HPDE6-E6E7 (cell line): Measurements from ENCODE around the gene DTD2.
"Not testable (repeated sequence)": the region's sequence is repeated elsewhere in the genome, so short reads cannot be mapped to it uniquely, and the experiment has no call there.

ENCODE experiments used
- DNase-seq: peaks from one replicate; pipeline ENCODE4 v3.0.0; 2011; ENCODE audit warnings: missing footprints; ENCODE audit errors: extremely low spot score

Gene DTD2

DNA sequence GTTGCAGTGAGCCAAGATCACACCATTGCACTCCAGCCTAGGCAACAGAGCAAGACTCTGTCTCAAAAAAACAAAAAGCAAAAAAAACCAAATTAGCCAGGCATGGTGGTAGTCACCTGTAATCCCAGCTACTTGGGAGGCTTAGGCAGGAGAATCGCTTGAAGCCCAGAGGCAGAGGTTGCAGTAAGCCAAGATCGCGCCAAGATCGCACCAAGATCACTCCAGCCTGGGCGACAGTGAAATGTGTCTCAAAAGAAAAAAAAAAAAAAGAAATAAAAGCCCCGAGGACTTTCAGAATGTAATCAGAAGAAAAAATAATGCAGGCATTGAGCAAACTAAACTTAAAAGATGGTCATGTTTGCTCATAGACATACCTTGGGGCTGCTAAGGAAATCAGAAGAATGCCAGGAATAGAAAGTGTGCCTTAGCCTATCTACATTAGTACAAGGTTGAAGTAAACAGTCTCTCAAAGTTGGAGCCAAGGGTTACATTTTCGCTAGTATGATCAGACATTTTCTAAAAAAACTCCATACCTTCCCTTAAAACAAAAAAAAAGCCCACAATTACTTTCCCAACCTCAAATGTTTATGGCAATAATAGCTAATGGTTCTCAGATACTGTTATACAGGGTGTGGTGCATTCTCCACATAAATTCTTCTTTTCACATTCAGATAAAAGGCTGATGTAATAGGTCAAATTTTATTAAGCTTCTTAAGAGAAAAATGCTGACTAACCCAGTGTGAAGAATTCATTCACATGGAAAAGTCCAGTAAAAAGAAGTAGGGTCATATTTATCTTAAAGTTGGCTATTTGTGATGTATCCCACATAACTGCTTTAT, 15.8 kb downstream of the DTD2 start:
- DNase-seq: no peak

DNA sequence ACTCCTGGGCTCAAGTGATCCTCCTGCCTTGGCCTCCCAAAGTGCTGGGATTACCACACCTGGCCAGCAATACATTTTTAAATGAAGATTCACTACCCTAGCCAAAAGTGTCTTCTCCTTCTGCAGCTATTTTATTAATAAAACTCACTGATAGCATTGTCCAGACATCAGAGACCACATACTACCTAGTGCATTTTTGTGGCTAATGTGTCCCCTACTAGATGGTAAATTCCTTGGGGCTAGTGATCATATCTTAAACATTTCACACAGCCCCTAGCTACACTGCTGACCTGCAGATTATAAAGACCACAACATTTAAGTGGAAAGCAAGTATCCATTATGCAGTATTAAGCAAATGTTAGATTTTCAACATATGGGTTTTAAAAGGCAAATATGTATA, 17.0 kb downstream of the DTD2 start:
- no peak for DNase-seq

DNA sequence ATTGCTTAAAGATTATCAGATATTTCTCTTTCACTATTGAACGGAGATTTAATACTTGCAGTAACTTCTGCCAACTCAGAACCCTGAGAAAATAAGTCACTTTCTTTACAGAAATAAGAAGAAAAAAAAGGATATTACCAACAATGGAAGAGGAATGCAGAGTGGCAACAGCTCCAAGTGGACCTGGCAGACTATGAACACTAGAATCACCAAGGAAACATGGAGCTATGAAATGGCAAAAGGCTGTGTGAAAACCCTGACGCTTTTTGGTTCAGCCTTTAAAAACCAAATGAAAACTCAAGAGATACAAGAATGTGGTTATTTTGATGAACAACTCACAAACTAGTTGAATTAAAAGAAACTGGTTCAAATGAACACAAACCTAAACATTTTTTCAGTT, 17.7 kb downstream of the DTD2 start:
- DNase-seq: no peak

DNA sequence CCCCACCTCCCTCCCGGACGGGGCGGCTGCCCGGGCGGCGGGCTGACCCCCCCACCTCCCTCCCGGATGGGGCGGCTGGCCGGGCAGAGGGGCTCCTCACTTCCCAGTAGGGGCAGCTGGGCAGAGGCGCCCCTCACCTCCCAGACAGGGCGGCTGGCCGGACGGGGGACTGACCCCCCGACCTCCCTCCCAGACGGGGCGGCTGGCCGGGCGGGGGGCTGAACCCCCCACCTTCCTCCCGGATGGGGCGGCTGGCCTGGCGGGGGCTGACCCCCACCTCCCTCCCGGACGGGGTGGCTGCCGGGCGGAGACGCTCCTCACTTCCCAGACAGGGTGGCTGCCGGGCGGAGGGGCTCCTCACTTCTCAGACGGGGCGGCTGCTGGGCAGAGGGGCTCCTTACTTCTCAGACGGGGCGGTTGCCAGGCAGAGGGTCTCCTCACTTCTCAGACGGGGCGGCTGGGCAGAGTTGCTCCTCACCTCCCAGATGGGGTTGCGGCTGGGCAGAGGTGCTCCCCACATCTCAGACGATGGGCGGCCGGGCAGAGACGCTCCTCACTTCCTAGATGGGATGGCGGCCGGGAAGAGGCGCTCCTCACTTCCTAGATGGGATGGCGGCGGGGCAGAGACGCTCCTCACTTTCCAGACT, 20.1 kb downstream of the DTD2 start:
- DNase-seq: not testable (repeated sequence)

DNA sequence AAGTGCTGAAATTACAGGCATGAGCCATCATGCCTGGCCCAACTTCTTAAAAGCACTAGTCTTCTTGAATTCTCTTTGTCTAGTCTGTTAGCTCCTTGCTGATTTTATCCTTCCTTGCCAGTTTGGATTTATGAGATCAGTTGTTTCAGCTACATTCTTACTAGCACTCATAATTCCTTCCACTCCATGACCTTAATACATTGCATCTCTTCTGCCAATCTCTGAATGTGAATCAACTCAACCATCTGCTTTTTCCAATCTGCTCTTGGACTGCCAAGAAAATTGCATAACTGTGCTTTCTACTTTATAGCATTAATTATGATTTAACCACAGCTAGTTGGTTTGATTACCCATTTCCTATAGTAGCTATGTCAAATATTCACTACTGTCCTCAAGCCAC, 22.0 kb downstream of the DTD2 start:
- DNase-seq: no peak

DNA sequence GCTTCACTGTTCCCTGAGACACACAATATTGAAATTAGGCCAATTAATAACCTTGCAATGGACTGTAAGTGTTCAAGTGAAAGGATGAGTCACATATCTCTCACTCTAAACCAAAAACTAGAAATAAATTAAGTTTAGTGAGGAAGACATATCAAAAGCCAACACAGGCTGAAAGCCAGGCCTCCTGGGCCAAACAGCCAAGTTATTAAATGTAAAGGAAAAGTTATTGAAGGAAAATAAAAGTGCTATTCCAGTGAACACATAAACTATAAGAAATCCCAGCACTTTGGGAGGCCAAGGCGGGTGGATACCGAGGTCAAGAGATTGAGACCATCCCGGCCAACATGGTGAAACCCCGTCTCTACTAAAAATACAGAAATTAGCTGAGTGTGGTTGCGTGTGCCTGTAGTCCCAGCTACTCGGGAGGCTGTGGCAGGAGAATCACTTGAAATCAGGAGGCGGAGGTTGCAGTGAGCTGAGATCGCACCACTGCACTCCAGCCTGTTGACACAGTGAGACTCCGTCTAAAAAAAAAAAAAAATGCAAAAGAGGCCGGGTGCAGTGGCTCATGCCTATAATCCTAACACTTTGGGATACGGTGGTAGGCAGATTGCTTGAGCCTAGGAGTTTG, 26.6 kb downstream of the DTD2 start:
- DNase-seq: no peak

DNA sequence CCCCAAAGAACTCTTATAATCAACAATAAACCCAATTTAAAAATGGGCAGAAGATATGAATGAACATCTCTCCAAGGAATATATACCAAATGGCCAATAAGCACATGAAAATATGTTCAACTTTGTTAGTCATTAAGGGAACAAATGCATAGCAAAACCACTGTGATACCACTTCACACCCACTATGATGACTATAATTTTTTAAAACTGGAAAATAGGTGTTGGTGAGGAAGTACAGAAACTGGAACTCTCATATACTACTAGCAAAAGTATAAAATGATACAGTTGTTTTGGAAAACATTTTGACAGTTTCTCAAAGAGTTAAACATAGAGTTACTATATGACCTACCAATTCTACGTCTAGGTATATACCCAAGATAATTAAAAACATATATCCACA, 27.5 kb downstream of the DTD2 start:
- no peak for DNase-seq

DNA sequence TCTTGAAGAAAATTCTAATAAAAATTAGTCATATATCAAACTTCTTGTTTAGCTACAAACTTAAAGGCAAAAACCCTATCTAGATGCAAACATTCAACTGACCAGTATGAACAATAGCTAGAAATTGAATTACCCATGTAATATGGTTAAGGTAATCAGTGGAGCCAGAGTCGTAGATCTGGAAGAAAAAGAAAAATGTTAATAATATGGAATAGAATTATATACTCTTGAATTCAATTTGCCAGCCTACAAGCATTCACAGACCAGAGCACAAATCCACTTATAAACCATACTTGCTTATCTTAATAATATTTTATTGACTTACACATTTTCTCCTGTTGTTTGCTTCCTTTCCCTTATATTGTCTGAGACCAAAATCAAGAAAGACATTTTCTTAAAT, 29.3 kb downstream of the DTD2 start:
- no peak for DNase-seq

GRCh38 chr14:31426663-31427062, 30.6 kb downstream of the DTD2 start:
- DNase-seq: no peak

DNA sequence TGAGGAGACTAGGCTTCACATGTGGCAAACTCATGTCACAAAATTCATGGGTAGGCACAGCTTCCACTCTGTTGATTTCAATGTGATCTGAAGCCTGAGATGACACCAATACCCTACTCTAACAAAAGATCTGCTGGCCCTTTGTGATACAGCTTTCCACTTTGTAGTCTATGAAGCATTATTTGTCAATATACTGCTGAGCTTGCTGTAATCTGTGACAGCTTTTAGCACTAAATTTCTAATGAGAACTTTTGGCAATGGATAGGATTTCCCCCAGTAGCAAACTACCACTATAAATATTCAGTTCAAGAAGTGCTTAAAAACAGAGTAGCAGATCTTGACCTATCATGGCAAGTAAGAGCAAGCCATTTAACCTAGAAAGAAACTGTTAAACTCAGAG, 31.4 kb downstream of the DTD2 start:
- no peak for DNase-seq

DNA sequence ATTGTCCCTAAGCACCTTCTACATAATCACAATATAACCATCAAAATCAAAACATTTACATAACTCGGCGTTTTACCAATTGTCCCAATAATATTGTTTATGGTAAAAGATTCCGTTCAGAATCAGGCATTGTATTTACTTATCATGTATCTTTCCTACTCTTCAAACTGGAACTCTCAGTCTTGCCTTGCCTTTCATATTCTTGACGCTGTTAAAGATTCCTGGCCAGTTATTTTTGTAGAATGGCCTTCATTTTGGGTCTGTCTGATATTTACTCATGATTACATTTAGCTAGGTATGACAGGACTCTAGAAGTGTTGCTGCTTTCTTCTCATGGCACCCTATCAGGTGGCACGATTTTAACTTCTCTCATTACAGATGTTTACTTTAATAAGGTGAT, 36.1 kb downstream of the DTD2 start:
- DNase-seq: no peak

- peak; percentile 88 for DNase-seq
These were observed 36.8 kb downstream of the DTD2 start, which contains the start of gene HEATR5A for GRCh38 chr14:31420319-31421111. Gene HEATR5A, minus strand, starts transcription at chr14:31420550. Its CDS starts 17,575 bp downstream, at chr14:31402975.

DNA sequence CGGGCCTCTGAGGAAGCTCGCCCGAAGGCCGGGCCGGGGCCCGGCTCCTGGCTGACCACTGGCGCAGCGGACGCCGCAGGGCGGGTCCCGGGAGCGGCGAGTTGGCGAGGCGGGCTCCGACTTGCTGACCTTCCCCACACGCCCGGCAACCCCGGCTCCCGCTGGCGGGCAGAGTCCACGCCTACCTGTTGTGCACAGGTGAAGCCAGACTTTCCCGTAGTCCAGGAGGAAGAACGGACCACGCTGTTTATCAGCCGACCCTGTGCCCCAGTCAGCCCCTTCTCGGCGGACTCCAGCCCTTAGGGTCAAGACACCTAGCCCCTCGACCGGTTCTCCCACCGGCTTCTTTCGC, 37.4 kb downstream of the DTD2 start:
- DNase-seq: peak; percentile 44

GRCh38 chr14:31419179-31419966, 37.9 kb downstream of the DTD2 start:
- DNase-seq: no peak

DNA sequence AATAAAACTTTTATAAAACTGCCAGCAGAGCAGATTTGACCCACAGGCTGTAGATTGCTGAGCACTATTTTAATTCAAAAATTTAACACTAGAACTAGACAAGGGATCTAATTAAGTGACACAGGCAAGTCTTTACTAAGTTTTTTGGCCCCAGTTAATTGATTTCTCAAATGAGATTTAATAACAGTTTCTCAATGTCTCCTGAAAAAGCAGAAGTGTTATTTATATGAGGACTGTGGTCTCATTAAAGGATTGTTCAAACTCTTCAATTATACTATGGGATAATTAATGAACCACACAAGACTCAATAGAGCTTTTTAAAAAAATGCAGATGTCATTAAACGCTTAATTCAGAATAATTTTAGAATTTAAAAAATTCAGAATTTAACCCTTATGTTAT, 38.9 kb downstream of the DTD2 start:
- no peak for DNase-seq

- DNase-seq: no peak
These were observed 43.0 kb downstream of the DTD2 start for GRCh38 chr14:31414190-31414833.

GRCh38 chr14:31411218-31411727, 46.0 kb downstream of the DTD2 start:
- DNase-seq: no peak

GRCh38 chr14:31410048-31410650, 47.2 kb downstream of the DTD2 start:
- DNase-seq: no peak

DNA sequence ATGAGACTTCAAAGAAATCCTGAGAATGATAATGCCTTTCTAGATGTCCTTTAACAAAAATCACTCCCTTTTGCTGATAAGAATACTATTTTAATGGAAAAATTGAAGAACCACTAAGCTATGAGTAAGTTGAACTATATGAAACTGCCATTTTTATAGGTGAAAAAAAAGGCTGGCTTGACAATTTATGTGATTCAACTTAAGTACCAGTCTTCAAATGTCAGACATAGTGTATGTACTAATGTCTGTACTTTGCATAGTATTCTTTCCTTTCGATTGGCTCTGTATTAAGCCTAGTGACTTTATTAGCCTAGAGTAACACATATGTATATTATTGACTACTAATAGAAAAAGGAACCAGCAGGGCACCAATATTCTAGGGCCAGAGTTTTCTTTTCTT, 48.9 kb downstream of the DTD2 start:
- DNase-seq: no peak

DNA sequence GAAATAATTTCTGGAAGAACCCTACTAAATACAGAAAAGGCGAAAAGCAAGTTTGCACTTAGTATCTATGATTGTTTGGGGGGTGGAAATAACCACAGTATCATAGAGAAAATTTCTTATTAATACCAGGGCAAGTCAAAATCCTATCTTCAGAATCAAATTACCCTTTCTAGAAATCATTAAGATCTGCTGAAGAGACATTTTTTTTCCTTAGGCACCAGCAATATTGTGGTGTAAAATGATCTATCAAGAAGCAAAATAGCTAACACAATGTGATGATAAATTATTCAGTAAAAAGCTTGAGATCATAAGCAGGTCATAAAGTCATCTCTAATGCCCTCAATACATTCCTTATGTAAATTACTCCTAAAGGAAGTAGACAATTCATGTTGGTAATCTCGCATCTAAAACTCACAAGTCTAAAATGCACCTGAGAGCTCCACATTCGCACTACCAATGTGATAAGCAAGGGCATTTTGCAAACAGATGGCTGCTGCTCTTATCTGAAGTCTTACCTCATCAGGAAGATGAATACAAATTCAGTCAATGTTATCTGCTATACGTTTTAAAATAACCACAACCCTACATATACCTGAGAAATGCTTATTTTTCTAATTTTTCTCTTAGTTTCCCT, 51.6 kb downstream of the DTD2 start:
- DNase-seq: no peak
